Body of pancreas (tissue), 4 donors: Measurements from ENCODE around the gene RXRA. TPM values are rescaled to one million over a fixed set of nuclear protein-coding genes. Genes with fewer than 3 reads are reported as not detected.

ENCODE experiments used
- ATAC-seq: fragments of 150-250 bp; one replicate; pipeline ENCODE4 v1.9.1; 2016
- DNase-seq, 4 donors: peaks; one replicate each; pipeline ENCODE4 v3.0.0-alpha.2; 2019
- H3K27ac ChIP-seq, 4 donors: fragments of 200-600 bp; sonication (generic); 1 replicate in 3 of 4; 2 replicates in 1 of 4; pipeline versions ENCODE4 v1.5.1 to v1.6.1; 2016 to 2019; ENCODE audit warnings: mild to moderate bottlenecking in 1 of 4, mixed read lengths in 1 of 4, moderate library complexity in 1 of 4
- H3K27me3 ChIP-seq, 2 donors: fragments of 200-600 bp; sonication (generic); one replicate each; pipeline ENCODE4 v1.6.0; 2016; ENCODE audit warnings: mild to moderate bottlenecking in 1 of 2
- H3K36me3 ChIP-seq, 2 donors: fragments of 200-600 bp; sonication (generic); replicated peaks in 1 of 2; 2 replicates each; pipeline ENCODE4 v1.5.1; 2016; ENCODE audit warnings: low read depth in 2 of 2; ENCODE audit not compliant: insufficient read depth in 1 of 2
- H3K4me1 ChIP-seq: fragments of 200-600 bp; sonication (generic); one replicate; pipeline ENCODE4 v1.6.0; 2016
- H3K4me3 ChIP-seq, 2 donors: fragments of 200-600 bp; sonication (generic); 1 replicate in 1 of 2; 2 replicates in 1 of 2; pipeline ENCODE4 v1.5.1; 2016 to 2019
- H3K9me3 ChIP-seq, 3 donors: fragments of 200-600 bp; sonication (generic); 1 replicate in 2 of 3; 2 replicates in 1 of 3; pipeline ENCODE4 v1.5.1; 2016
- CTCF ChIP-seq, 7 experiments: fragments of 450-650 bp in 4 of 7; fragments of 200-600 bp in 3 of 7; sonication (generic) in 3 of 7; IDR thresholded peaks; one replicate each; pipeline ENCODE4 v1.5.1; 2016 to 2019; ENCODE audit warnings: antibody characterized with exemption in 7 of 7
- POLR2A ChIP-seq, 3 donors: fragments of 450-650 bp; IDR thresholded peaks; one replicate each; pipeline ENCODE4 v1.6.1; 2016; ENCODE audit warnings: antibody characterized with exemption in 3 of 3, mild to moderate bottlenecking in 2 of 3
- WGBS, 2 donors: methylation state at CpG; one replicate each; pipeline ENCODE4 v1.1.5; 2017; 5-methylcytosine and 5-hydroxymethylcytosine counted together
- intact Hi-C: fragments of 100-400 bp; cut with DNase I; formaldehyde crosslinking; loops from one replicate; pipeline ENCODE4 v1.15.1; 2023
- total RNA-seq, 2 donors: library from RNA; depleted of rRNA; stranded (reverse); fragments of >200 nt; gene quantifications; one replicate each; pipeline ENCODE4 v1.1.0, GENCODE V29; 2016

RXRA gene
- total RNA-seq, 2 donors from 2014 or later: 31.4 to 41.9 TPM

GRCh38 chr9:134349936-134350335 lies 23.7 kb downstream of the RXRA start:
- DNase-seq (no peak), ATAC-seq (no peak)
- Histone ChIP-seq H3K9me3 (no peaks in the 10 kb centered on the region), H3K27ac (no peak overlapping the region), H3K4me3 (no peak overlapping the region), H3K36me3 (no peaks in the 10 kb centered on the region), H3K4me1 (peaks cover 64% of the 10 kb centered on the region), H3K27me3 (no peaks in the 10 kb centered on the region)
- no peak for TF ChIP-seq CTCF (IDR thresholded peaks at IDR 0.05)
- TF ChIP-seq POLR2A (IDR thresholded peaks at IDR 0.05): no peak
- 50 to 71% methylated on average over 2 to 9 of the region's 9 CpGs for WGBS, 2 donors
- intact Hi-C loops: no loop called here

GRCh38 chr9:134350416-134350994 lies 24.2 kb downstream of the RXRA start:
- H3K36me3 ChIP-seq: no peaks in the 10 kb centered on the region
- no peaks in the 10 kb centered on the region for H3K9me3 ChIP-seq
- 63 to 66% methylated on average over 15 to 20 of the region's 20 CpGs for WGBS, 2 donors
- H3K27me3 ChIP-seq: no peaks in the 10 kb centered on the region
- intact Hi-C loops: no loop called here
- H3K27ac ChIP-seq: no peak overlapping the region
- no peak overlapping the region for H3K4me3 ChIP-seq
- peaks cover 64% of the 10 kb centered on the region for H3K4me1 ChIP-seq
- ATAC-seq (no peak), DNase-seq (peak in 1 of 4 donors; percentile 30)
- TF ChIP-seq POLR2A (IDR thresholded peaks at IDR 0.05) (no peak), CTCF (IDR thresholded peaks at IDR 0.05) (no peak)

- TF ChIP-seq POLR2A (IDR thresholded peaks at IDR 0.05) (no peak), CTCF (IDR thresholded peaks at IDR 0.05) (no peak)
- intact Hi-C loops: no loop called here
- WGBS, 2 donors: 85 to 90% methylated on average over 29 of the region's 29 CpGs
- no peak overlapping the region for H3K4me3 ChIP-seq
- no peak overlapping the region for H3K27ac ChIP-seq
- ATAC-seq (no peak), DNase-seq (no peak)
- H3K4me1 ChIP-seq: peaks cover 70% of the 10 kb centered on the region
- no peaks in the 10 kb centered on the region for H3K36me3 ChIP-seq
- H3K27me3 ChIP-seq: no peaks in the 10 kb centered on the region
- H3K9me3 ChIP-seq: no peaks in the 10 kb centered on the region
Measured at GRCh38 chr9:134351606-134352176, 25.4 kb downstream of the RXRA start.

GRCh38 chr9:134352247-134352933 lies 26.1 kb downstream of the RXRA start:
- intact Hi-C loops: no loop called here
- TF ChIP-seq CTCF (IDR thresholded peaks at IDR 0.05) (no peak), POLR2A (IDR thresholded peaks at IDR 0.05) (no peak)
- Histone ChIP-seq H3K9me3 (no peaks in the 10 kb centered on the region), H3K27me3 (no peaks in the 10 kb centered on the region), H3K4me3 (no peak overlapping the region), H3K36me3 (no peaks in the 10 kb centered on the region), H3K4me1 (peaks cover 72% of the 10 kb centered on the region), H3K27ac (no peak overlapping the region)
- ATAC-seq (no peak), DNase-seq (no peak)
- 81 to 89% methylated on average over 4 to 18 of the region's 18 CpGs for WGBS, 2 donors
